HG02970 (cell line): Measurements from ENCODE around the gene ARF1.
A peak's percentile ranks its signal among the peaks of the same experiment; 100 is the strongest.
"Not testable (repeated sequence)": the region's sequence is repeated elsewhere in the genome, so short reads cannot be mapped to it uniquely, and the experiment has no call there.

Experiments used
- ATAC-seq: cut with Tn5 transposase; IDR thresholded peaks from one replicate; pipeline ENCODE4 v1.9.1; 2021; ENCODE audit warnings: mild to moderate bottlenecking, moderate library complexity, moderate number of reproducible peaks; ENCODE audit not compliant: unreplicated experiment, low FRiP score

ARF1 gene

DNA sequence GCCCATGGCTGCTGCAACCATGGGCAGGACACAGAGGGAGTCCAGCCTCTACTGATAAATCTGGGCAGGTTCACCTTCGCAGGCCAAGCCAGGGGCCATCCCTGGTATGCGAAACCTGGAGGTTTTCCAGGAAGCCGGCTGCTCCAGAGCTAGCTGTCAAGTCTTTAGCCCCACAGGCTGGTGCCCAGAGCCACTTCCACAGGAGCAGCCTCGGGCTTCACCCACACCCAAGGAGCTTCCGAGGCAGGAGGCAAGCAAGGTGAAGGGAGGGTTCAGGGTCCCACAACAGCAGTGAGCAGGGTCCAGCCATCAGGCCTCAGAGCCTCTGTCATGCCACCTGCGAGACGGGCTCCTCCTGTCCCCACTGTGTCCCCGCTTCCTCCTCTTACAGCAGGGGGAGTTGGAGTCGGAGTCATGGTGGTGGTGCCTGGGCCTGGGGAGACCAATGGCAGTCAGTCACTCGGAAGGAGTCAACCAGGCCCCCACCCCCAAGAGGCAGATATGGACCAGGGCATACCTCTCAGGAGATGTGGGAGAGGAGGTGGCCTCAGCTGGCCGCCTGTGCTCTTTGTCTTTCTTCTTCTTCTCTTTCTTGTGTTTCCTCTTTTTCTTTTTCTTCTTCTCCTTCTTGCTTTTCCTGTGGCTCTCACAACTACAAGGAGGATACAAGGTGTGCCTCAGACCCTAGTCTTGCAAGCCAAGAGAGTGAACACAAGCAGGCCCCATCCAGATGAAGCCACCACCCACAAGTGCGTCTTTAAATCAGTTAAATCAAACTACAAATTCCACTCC lies 18.5 kb downstream of the ARF1 start:
- no peak for ATAC-seq

DNA sequence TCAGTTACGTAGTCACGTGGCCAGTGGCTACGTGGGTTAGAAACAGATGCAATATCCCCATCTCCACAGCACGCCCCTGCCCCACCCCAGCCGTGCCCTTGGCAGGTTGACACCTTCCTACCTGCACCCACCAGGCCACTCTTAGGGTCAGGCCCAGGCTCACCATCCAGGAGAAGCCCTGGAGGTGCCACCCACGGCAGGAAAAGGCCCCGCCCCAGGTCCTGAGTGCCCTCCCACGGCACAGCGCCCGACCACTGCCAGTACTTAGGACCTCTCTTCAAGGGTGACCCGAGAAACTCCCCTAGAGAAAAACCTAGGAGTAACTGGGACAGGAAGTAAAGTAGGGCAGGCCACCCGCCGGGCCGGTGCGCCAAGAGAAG lies 19.1 kb downstream of the ARF1 start:
- ATAC-seq: no peak

DNA sequence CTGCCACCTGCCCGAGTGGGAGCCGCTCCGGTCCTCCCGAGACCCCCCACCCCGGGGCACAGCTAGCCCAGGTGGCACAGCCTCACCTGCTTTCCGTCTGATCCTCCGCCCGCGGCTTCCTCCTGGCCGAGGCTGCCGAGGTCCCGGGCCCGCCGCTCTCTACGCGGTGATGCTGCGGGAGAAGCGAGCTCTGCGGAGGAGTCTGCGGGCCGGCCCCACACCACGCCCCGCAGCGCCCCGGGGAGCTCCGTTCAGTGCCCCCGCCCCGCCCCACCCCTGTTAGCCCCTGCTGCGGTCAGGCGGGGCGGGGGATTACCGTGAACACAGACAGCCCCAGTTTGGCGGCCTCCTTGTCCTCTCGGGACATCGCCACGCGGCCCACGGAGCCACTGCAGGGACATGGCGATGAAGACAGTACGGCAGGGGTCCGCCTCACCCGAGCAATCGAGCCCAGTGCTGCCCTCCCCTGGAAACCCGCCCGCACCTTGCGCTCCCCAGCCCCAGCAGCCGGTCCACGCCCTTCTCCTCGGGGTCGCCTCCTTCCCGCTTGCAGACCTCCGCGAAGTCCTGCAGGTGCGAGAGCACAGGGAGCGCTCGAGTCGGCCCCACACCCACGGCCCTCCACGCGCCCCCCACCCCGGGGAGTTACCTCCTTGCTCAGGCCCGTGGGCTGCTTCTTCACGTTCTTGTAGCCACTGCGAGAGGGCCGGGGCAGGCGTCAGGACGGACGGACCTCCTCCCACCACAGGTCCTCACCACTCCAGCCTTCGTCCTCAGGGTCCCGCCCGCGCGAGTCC lies 19.7 kb downstream of the ARF1 start:
- no peak for ATAC-seq

DNA sequence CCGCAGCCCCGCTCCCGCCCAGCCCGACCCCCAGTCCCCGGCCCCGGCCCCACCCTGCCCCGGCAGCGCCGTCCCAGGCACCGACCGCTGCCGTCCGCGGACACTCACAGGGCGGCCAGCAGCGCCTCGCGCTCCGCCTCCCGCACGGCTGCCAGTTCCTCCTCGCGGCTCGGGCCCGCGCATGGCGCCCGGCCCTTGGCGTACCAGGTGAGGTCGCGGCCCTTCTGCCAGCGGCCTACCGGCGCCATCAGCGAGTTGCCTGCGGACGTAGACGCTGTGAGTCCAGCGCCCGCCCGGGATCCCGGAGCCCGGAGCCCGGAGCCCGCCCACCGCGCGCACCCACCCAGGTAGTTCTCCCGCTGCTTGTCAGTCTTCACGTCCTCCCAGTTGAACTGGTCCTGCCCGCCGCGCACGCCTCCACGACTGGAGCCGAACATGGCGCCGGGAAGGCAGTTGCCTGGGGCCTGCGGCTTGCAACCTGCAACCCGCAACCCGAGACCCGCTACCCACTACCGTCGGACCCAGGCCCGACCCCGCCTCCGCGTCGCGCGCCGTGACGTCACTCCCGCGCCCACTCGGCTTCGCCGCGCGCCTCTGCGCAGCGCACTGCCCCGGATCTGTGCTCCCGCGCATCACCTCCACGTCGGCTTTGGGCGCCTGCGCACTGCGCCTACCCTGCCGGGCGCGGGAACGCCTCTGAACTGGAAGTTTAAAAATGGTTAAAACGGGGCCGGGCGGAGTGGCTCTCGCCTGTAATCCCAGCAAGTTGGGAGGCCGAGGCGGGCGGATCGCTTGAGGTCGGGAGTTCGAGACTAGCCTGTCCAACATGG lies 20.5 kb downstream of the ARF1 start, which contains the start of gene C1orf35:
Gene C1orf35 (minus strand): TSS at position 535 of the 830 bp plus-strand sequence. CDS start 98 bp downstream, at position 437.
- peak; percentile 66 for ATAC-seq

DNA sequence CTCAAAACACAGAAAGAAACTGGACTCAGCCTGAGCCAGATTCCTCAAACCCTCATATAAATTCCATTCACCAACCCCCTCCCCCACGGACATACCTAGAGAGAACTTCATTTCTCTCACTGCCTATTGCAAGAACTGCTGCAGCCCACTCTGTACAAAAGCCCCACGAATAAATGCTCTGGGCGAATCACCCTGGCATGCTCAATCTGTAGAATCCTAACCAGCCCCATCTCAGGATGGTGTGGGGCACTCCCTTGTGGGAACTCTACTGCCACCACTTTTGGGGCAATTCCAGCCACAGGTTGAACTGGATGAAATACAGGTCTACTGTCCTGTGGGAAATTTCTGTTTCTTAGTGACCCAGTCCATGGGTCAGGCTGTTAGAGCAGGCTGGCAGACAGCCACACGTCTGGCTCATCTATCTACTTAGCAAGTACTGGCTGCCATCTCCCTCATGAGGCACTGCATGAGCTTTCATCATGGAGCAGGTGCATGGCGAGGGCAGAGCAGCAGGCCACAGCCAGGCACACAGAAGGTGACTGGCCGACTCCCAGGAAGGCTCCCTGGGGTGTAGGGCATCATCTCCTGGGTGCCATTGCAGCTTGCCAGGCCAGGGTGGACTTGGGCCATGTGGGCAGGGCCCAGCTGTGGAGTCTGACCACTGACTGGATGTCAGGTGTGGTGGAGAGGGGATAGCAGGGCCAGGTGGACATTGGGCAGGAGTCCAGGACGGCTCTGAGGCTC lies 22.2 kb downstream of the ARF1 start:
- ATAC-seq: no peak

DNA sequence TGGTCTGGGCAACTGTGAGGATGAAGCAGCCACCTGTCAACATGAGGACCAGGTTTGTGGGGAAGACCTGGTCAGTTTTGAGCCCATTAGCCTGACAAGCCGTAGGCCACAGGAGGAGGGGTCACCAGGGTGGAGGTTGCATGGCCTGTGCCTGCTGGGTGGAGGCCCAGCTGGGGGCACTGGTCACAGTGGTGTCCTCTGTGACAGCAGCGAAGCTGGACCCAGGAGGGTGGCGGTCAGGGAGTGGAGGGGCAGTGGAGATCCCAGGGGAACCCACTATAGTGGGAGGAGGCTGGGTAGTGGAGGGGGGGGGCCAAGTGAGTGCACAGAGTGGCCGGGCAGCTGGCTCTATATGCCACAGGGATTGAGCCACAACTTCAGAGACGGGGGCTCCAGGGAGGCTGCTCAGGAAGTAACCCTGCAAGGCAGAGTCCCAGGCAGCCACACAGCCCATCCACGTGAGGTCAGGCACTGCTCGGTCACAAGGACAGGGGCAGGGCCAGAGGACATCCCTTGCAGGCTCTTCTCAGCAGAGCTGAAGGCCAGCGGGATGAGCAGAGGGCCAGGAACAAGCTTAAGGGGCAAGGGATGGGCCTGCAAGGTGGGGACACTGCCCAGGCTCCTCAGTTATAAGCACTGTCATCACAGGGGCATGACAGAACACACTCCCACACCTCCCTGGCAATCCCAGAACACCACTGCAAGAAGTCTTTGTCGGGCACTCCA lies 22.9 kb downstream of the ARF1 start:
- no peak for ATAC-seq

DNA sequence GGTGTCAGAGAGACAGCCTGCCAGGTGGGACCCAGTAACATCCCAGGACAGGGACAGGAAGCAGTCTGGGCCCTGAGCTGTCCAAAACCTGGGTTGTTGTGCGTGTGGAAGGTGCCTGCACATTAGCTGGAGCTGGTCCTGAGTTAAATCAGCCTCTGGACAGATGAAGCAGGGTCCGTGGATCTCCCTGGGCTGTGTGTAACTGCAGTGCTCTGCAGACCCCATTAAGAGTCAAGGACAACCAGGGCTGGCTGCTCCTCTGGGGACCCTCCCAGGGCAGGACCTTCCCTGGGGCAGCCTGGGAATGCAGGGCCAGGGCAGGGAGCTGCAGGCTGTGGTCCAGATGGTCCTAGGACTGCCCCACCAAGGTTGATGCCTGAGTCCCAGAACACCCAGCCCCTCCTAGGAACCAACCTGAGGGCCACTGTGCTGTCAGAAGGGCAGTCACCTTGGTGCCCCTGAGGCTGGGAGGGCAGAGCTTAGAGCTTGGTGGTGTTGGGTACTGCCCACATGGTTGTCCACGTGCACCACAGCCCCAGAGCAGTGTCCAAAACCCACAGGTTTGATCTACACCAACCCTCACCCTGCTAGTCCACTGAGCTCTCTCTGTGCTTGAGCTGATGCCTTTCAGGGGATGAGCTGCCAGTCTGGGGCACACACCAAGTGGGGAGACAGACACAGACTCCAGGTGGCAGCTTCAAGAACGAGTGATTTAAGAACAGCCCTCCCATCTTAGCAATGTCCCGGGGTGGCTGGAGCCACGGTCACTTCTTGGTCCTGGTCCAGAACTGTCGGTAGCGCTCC lies 23.7 kb downstream of the ARF1 start:
- no peak for ATAC-seq

DNA sequence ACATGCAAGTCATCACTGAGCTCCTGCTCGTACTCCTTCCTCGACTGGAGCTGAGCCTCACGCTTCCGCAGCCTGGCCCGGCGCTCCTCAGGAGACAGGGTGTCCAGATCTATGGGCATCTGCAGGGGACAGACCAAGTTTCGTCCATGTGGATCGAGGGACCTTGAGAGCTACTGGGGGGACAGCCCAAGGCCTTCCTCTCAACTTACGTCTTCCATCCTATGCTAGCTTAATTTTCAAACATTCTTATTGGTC lies 24.2 kb downstream of the ARF1 start:
- no peak for ATAC-seq

DNA sequence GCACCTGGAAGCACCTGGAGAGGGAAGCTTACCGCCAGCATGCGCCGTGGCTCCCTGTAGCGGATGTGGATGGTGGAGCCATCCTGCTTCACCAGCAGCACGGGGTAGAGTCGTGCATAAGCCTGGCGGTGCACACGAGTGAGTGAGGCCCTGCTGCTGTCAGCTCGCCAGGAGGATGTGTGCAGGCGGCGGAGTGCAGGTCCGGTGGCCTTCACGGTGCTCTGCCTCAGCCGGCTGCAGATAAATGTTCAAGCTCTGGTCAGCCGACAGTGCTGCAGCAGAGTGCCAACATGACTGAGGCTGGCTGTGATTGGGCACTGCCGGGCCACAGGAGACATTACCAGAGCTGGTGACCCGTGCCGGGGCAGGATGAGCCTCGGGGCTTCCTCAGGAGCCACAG lies 25.1 kb downstream of the ARF1 start:
- ATAC-seq: no peak

DNA sequence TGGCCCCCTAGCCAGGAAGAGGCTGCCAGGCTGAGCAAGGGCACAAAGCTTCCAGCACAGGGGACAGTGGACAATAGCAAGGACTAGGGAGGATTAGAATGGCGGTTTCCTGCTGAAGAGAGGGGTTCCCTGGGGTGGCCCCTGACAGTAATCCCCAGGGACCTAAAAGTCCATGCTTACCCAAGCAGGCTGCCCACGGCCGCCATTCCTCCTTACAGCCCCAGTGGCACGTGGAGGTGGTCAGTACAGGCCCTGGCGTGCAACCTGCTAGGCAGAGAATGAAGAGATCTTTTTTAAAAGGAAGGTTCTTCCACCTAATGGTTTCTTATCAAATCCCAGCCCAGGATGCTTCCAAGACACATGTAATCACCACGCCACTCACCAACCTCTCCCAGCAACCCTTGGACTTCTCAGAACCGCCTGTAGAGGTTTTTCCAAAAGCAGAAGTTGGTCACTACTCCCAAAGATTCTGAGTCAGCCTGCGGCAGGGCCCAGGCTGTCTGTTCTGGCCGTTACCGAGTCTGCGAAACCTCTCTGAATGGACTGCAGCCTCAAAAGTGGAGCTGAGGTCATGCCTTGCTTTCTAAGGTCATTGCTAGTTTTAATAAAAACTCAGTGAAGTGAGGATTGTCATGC lies 25.7 kb downstream of the ARF1 start:
- no peak for ATAC-seq

DNA sequence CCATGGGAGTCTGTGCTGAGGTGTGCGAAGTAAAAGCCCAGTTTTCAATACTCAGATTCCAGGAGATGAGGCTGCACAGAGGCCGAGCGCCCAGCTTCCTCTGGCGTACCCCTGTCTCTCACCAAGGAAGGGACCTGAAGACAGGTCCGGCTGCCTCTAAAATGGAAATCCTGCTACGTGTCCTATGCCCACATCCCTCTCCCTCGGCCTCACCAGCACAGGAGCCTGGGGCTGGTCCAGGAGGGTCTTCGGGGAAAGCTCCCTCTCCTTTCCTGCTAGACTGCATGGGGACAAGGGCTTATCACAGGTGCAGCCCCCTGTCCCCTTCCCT lies 26.2 kb downstream of the ARF1 start:
- no peak for ATAC-seq

DNA sequence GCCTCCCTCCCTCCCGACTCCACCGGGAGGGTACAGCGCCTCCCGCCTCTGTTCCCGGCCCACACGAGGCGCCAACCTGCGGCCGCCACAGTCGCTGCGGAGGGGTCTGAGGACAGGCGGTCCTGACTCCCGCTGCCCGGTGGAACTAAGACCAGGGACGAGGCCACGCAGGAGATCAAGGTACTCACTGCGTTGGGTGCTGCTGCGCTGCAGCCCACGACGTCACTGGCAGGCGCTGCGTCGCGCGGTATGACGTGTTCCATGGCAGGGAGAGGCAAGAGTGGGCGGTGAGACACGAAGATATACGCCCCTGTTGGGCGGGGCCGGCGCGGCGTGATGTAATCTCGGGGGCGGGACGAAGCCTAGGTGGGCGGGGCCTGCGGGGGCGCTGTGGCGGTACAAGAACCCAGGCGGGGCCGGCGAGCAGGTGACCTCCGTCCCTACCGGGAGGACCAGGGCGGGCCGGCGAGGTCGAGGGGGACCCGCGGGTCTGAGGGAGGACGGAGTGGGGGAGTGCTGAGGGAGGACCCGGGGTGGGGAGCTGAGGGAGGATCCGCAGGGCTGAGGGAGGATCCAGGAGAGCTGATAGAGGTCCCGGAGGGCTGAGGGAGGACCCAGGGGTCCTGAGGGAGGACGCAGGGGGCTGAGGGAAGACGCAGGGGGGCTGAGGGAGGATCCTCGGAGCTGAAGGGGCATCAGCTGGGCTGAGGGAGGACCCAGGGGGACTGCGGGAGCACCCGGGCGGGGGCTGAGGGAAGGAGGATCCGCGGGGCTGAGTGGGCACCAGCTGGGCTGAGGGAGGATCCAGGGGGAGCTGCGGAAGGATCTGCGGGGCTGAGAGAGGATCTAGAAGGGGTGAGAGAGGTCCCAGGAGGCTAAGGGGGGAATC lies 26.8 kb downstream of the ARF1 start, which contains the start of gene MRPL55:
Gene MRPL55 (minus strand): TSS at position 227 of the 889 bp plus-strand sequence. CDS start 1,039 bp downstream, outside the sequence.
- peak; percentile 87 for ATAC-seq

DNA sequence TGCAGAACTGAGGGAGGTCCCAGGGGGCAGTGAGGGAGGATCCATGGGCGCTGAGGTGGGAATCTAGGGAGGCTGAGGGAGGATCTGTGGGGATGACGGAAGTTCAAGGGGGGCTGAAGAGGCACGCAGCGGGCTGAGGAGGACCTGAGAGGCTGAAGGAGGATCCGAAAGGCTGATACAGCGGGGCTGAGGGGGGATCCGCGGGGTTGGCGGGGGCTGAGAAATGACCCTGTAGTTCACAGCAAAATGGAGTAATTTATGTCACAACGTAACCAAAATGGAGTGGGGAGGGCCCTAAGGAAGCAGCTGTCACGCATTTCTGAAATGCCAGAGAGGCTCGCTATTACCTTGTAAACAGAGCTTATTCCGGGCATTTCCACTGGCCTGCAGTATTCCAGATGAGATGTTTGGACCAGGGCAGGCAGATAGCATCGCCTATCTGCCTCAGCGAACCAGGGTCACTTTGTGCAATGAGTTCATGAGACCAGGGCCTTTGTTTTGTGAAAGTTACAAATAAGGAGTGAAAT lies 27.5 kb downstream of the ARF1 start:
- ATAC-seq: no peak

DNA sequence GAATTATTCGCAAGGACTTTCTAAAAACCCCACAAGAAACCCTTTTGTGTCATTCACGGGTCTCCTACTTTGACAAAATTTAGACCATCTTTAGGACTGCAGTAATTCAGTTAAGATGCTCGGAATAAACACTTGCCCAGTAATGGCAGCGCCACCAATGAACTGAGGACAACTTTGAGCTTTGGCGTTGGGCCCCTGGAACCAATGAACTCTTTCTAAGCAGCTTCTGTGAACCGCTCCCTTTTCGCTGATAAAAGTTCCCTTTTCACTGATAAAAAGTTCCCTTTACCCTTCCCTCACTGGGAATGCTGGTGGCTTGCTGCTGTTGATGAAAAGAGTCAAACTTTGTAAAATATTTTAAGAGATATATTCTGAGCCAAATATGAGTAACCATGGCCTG lies 28.0 kb downstream of the ARF1 start:
- ATAC-seq: no peak

DNA sequence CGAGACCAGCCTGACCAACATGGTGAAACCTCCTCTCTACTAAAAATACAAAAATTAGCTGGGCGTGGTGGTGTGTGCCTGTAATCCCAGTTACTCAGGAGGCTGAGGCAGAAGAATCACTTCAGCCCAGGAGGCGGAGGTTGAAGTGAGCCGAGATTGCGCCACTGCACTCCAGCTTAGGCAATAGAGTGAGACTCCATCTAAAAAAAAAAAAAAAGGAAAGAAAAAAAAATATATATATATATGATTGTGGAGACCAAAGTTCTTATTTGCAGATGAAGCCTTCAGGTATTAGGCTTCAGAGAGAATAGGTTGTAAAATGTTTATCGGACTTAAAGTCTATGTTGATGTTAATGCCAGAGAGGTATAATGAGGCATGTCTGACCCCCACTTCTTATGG lies 28.8 kb downstream of the ARF1 start:
- not testable (repeated sequence) for ATAC-seq

DNA sequence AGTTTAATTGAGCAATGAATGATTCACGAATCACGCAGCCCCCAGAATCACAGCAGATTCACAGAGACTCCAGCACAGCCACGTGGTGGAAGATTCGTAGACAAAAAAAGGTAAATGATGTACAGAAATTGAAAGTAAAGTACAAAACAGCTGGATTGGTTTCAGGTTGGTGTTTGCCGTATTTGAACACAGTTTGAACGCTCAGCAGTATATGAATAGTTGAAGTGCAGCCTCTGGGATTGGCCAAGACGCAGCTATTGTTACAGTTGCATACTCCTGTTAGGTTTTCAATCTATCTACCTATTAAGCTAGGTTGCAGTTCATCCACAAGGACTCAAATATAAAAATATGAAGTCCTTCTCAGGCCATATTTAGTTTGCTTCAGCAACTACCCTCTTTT lies 29.7 kb downstream of the ARF1 start:
- ATAC-seq: no peak

DNA sequence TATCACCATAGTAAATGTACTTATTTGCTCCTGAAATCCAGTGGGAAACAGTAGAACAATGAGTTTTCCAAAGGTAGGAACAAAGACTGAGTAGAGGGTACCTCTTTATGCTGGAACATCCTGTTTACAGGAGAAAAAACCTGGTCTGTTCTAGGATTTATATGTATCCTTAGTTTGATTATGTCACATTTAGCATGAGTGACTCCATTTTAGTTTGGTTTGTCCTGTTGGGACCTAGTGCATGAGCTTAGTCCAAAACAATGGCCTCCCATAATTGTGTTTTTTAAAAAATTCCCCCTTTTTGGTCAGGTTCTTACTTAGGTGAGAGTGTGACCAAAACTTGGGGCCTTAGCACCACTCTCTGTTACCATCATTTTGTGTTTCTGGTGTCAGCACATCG lies 30.1 kb downstream of the ARF1 start:
- no peak for ATAC-seq
